CD4-positive, alpha-beta T cell (primary cell): ENCODE data around the gene FAM89A. TPM values are rescaled to one million over a fixed set of nuclear protein-coding genes. Genes with fewer than 3 reads are reported as not detected.

Experiments used
- ATAC-seq: fragments of 200-7000 bp; cut with Tn5 transposase; one replicate; pipeline ENCODE4 v1.10.0; 2022; ENCODE audit warnings: mild to moderate bottlenecking; ENCODE audit not compliant: poor library complexity
- CTCF ChIA-PET: fragments of 350-600 bp; sonication (Branson Sonifier 250); formaldehyde crosslinking; loops from one replicate; lab custom pipeline; 2021; ENCODE audit warnings: antibody characterized with exemption, inconsistent platforms; lab: Charles Lee
- POLR2A ChIA-PET: fragments of 350-600 bp; sonication (Branson Sonifier 250); formaldehyde crosslinking; loops from one replicate; lab custom pipeline; 2021; ENCODE audit warnings: antibody characterized with exemption, inconsistent platforms; lab: Charles Lee
- DNase-seq, 14 experiments: peaks; one replicate each; pipeline ENCODE4 v3.0.0-alpha.2; 2013 to 2020; ENCODE audit warnings: mixed read lengths in 2 of 14
- H3K27ac ChIP-seq, 2 donors: one replicate each; pipeline versions ENCODE4 v1.5.1 to v1.7.0; 2013; ENCODE audit warnings: low read length in 2 of 2, low read depth in 1 of 2, mild to moderate bottlenecking in 1 of 2
- H3K27me3 ChIP-seq, 2 experiments: 1 replicate in 1 of 2; 2 replicates in 1 of 2; pipeline versions ENCODE4 v1.6.1 to v1.7.0; 2013; ENCODE audit warnings: low read length in 2 of 2, control low read depth in 1 of 2, mild to moderate bottlenecking in 1 of 2, moderate library complexity in 1 of 2; ENCODE audit not compliant: insufficient read depth in 2 of 2, control insufficient read depth in 1 of 2
- H3K36me3 ChIP-seq: one replicate; pipeline ENCODE4 v1.6.1; 2013; ENCODE audit warnings: low read length, control low read depth; ENCODE audit not compliant: insufficient read depth
- H3K4me1 ChIP-seq: one replicate; pipeline ENCODE4 v1.6.1; 2013; ENCODE audit warnings: low read length, control low read depth; ENCODE audit not compliant: insufficient read depth
- H3K4me3 ChIP-seq: one replicate; pipeline ENCODE4 v1.5.1; 2013; ENCODE audit warnings: mild to moderate bottlenecking, low read length, moderate library complexity
- H3K9me3 ChIP-seq, 2 experiments: 1 replicate in 1 of 2; 2 replicates in 1 of 2; pipeline versions ENCODE4 v1.6.1 to v1.7.0; 2013; ENCODE audit warnings: low read length in 2 of 2, mild to moderate bottlenecking in 2 of 2, control low read depth in 1 of 2, moderate library complexity in 1 of 2; ENCODE audit not compliant: control insufficient read depth in 1 of 2, insufficient read depth in 1 of 2
- H3K27ac Mint-ChIP-seq: one replicate; pipeline ENCODE4 v1.8.0; 2020; ENCODE audit warnings: mixed read lengths
- H3K27me3 Mint-ChIP-seq: one replicate; pipeline ENCODE4 v1.8.0; 2021; ENCODE audit warnings: mixed read lengths
- H3K36me3 Mint-ChIP-seq: one replicate; pipeline ENCODE4 v1.8.0; 2021; ENCODE audit warnings: low read depth, mixed read lengths
- H3K4me1 Mint-ChIP-seq: one replicate; pipeline ENCODE4 v1.8.0; 2021; ENCODE audit warnings: low read depth, mixed read lengths
- H3K4me3 Mint-ChIP-seq: one replicate; pipeline ENCODE4 v1.8.0; 2020; ENCODE audit warnings: mild to moderate bottlenecking, mixed read lengths
- H3K9me3 Mint-ChIP-seq: one replicate; pipeline ENCODE4 v1.8.0; 2020; ENCODE audit warnings: mixed read lengths
- CTCF ChIP-seq: fragments of 200-600 bp; IDR thresholded peaks from one replicate; pipeline ENCODE4 v1.8.0; 2022; ENCODE audit warnings: antibody characterized with exemption, mild to moderate bottlenecking
- intact Hi-C, 2 experiments: fragments of 100-400 bp; cut with DNase I in 1 of 2; cut with micrococcal nuclease in 1 of 2; formaldehyde crosslinking; loops; one replicate each; pipeline versions ENCODE4 v1.15.1 to v1.9.0; 2023 to 2025; cut with DNase I, micrococcal nuclease
- total RNA-seq, 174 experiments: library from RNA in 2 of 174; stranded (reverse) in 2 of 174; gene quantifications; one replicate each; pipeline ENCODE4 v1.2.3 and lab custom pipeline; 2021 to 2026

FAM89A gene
- total RNA-seq, 2 experiments from 2014 or later, result 3.3 to 4.0 TPM

- peaks cover 58% of the 10 kb centered on the region for H3K4me1 ChIP-seq
- no peak for TF ChIP-seq CTCF
- H3K9me3 Mint-ChIP-seq, result no peaks in the 10 kb centered on the region
These were observed 62.1 kb downstream of the FAM89A start for GRCh38 chr1:230977761-230978490.

GRCh38 chr1:230976825-230977747 lies 63.0 kb downstream of the FAM89A start:
- no peak for TF ChIP-seq CTCF
- intact Hi-C loops, result loop anchor here (5.0 to 10.0 kb wide), 4 partner anchors 235 to 550 kb away; partner anchors contain the start of genes COG2 (in 1 of the 2), EXOC8 (in 1 of the 2), SPRTN (in 1 of the 2) and TSNAX (in 1 of the 2)
- Histone ChIP-seq H3K27me3 (no peaks in the 10 kb centered on the region), H3K36me3 (peaks cover 21% of the 10 kb centered on the region), H3K4me3 (peak overlapping the region; percentile 84), H3K4me1 (peaks cover 62% of the 10 kb centered on the region), H3K27ac (peak overlapping the region; percentile 76 to 78), H3K9me3 (no peaks in the 10 kb centered on the region)
- POLR2A ChIA-PET, result interaction anchor here (0.9 to 4.1 kb wide), 3 partner anchors 9 to 265 kb away, joined by 3 to 28 read pairs (median 4); partner anchors contain the start of gene FAM89A
- H3K9me3 Mint-ChIP-seq, result no peaks in the 10 kb centered on the region
- H3K4me3 Mint-ChIP-seq, result peak overlapping the region; percentile 99
- H3K27me3 Mint-ChIP-seq, result no peaks in the 10 kb centered on the region
- ATAC-seq (peak; percentile 16), DNase-seq (peak in 13 of 14 experiments; percentile 3 to 85 (median 33))
- peaks cover 34% of the 10 kb centered on the region for H3K36me3 Mint-ChIP-seq
- H3K27ac Mint-ChIP-seq, result peak overlapping the region; percentile 94
- H3K4me1 Mint-ChIP-seq, result peaks cover 47% of the 10 kb centered on the region
- CTCF ChIA-PET, result interaction anchor here (0.7 to 1.6 kb wide), 2 partner anchors 17 to 23 kb away, joined by 3 to 5 read pairs; no protein-coding TSS in a partner anchor

More at GRCh38 chr1:230977761-230978490, 62.1 kb downstream of the FAM89A start:
- Mint-ChIP-seq H3K4me3 (peak overlapping the region; percentile 99), H3K36me3 (peaks cover 34% of the 10 kb centered on the region), H3K27me3 (no peaks in the 10 kb centered on the region), H3K4me1 (peaks cover 39% of the 10 kb centered on the region), H3K27ac (peak overlapping the region; percentile 94)
- DNase-seq, result peak in 13 of 14 experiments; percentile 4 to 65 (median 14)
- CTCF ChIA-PET, result interaction anchor here (0.7 to 1.6 kb wide), 7 partner anchors 16 to 234 kb away, joined by 3 to 6 read pairs (median 3); partner anchors contain the start of gene FAM89A
- Histone ChIP-seq H3K4me3 (peak overlapping the region; percentile 84), H3K27ac (peak overlapping the region; percentile 76 to 78), H3K36me3 (peaks cover 21% of the 10 kb centered on the region), H3K9me3 (no peaks in the 10 kb centered on the region), H3K27me3 (no peaks in the 10 kb centered on the region)
- ATAC-seq, result no peak
- POLR2A ChIA-PET, result interaction anchor here (0.6 to 4.1 kb wide), 10 partner anchors 9 to 360 kb away, joined by 3 to 28 read pairs (median 4); partner anchors contain the start of genes EXOC8, FAM89A and SPRTN
- intact Hi-C loops, result loop anchor here (2.0 to 10.0 kb wide), 9 partner anchors 61 to 549 kb away; partner anchors contain the start of genes COG2 (in 2 of the 2), C1orf198 (in 1 of the 2), EXOC8 (in 1 of the 2) and GNPAT (in 1 of the 2)

- Histone ChIP-seq H3K27me3 (no peaks in the 10 kb centered on the region), H3K4me3 (no peak overlapping the region), H3K27ac (no peak overlapping the region), H3K36me3 (peaks cover 14% of the 10 kb centered on the region), H3K4me1 (peaks cover 68% of the 10 kb centered on the region), H3K9me3 (no peaks in the 10 kb centered on the region)
- no peak for DNase-seq
- ATAC-seq, result no peak
- ChIA-PET POLR2A (interaction anchor here (0.9 to 4.1 kb wide), 3 partner anchors 8 to 64 kb away, joined by 3 to 28 read pairs (median 4); partner anchors contain the start of gene FAM89A), CTCF (no interaction called here)
- Mint-ChIP-seq H3K4me3 (peak overlapping the region; percentile 99), H3K27ac (peak overlapping the region; percentile 94), H3K27me3 (no peaks in the 10 kb centered on the region), H3K4me1 (peaks cover 54% of the 10 kb centered on the region), H3K36me3 (peaks cover 34% of the 10 kb centered on the region), H3K9me3 (no peaks in the 10 kb centered on the region)
- no peak for TF ChIP-seq CTCF
- intact Hi-C loops, result loop anchor here (5.0 to 10.0 kb wide), 4 partner anchors 236 to 551 kb away; partner anchors contain the start of genes COG2 (in 1 of the 2), EXOC8 (in 1 of the 2), SPRTN (in 1 of the 2) and TSNAX (in 1 of the 2)
These were observed 63.7 kb downstream of the FAM89A start for GRCh38 chr1:230976360-230976759.
